Panc1 (cell line): ENCODE measurements around the gene PDE11A. TPM values are rescaled to one million over a fixed set of nuclear protein-coding genes. Genes with fewer than 3 reads are reported as not detected.

Experiments
- ATAC-seq: fragments of 200-7000 bp; cut with Tn5 transposase; 2 replicates; pipeline ENCODE4 v1.9.1; 2020; ENCODE audit warnings: mild to moderate bottlenecking, moderate library complexity
- BruUV-seq: library from RNA; stranded (reverse); fragments of 400-500 nt; replicated peaks from 2 replicates; lab custom pipeline; 2021; lab: Mats Ljungman, UMichigan
- CTCF ChIA-PET: fragments of 300-600 bp; sonication (Branson Sonifier 250); formaldehyde crosslinking; loops from one replicate; lab custom pipeline; 2022; ENCODE audit warnings: antibody characterized with exemption; lab: Charles Lee
- POLR2A ChIA-PET: fragments of 300-600 bp; sonication (Branson Sonifier 250); formaldehyde crosslinking; loops from one replicate; lab custom pipeline; 2022; ENCODE audit warnings: antibody characterized with exemption; lab: Charles Lee
- DNase-seq: peaks from one replicate; pipeline ENCODE4 v3.0.0-alpha.2; 2010; ENCODE audit warnings: low read depth, low spot score
- H3K27ac ChIP-seq: 2 replicates; pipeline ENCODE4 v1.5.1; 2011; ENCODE audit warnings: mild to moderate bottlenecking, low read length, inconsistent platforms
- H3K27me3 ChIP-seq: fragments of 200-500 bp; sonication (Bioruptor generic); 2 replicates; pipeline ENCODE4 v1.6.0; 2014; ENCODE audit warnings: low read length, inconsistent platforms; ENCODE audit not compliant: control insufficient read depth, insufficient read depth
- H3K36me3 ChIP-seq: fragments of 200-500 bp; sonication (Bioruptor generic); 2 replicates; pipeline ENCODE4 v1.5.1; 2014; ENCODE audit warnings: inconsistent platforms, mild to moderate bottlenecking, low read length, moderate library complexity; ENCODE audit not compliant: control insufficient read depth, insufficient read depth
- H3K4me1 ChIP-seq: 2 replicates; pipeline ENCODE4 v1.5.1; 2011; ENCODE audit warnings: inconsistent platforms, mild to moderate bottlenecking, low read length, moderate library complexity; ENCODE audit not compliant: control insufficient read depth, insufficient read depth
- H3K4me3 ChIP-seq, 2 experiments: 2 replicates each; pipeline ENCODE4 v1.5.1; 2011 to 2012; ENCODE audit warnings: low read depth in 2 of 2, low read length in 2 of 2, mild to moderate bottlenecking in 2 of 2, inconsistent platforms in 1 of 2, moderate library complexity in 1 of 2
- H3K9me3 ChIP-seq: fragments of 200-500 bp; sonication (Bioruptor generic); 2 replicates; pipeline ENCODE4 v1.5.1; 2014; ENCODE audit warnings: low read depth, mild to moderate bottlenecking, inconsistent platforms, low read length, moderate library complexity; ENCODE audit not compliant: control insufficient read depth, insufficient read depth
- CTCF ChIP-seq: fragments of 450-650 bp; IDR thresholded peaks from 2 replicates; pipeline ENCODE4 v1.5.1; 2017; ENCODE audit warnings: mild to moderate bottlenecking
- POLR2AphosphoS5 ChIP-seq: IDR thresholded peaks from 2 replicates; pipeline ENCODE4 v1.6.1; 2012; ENCODE audit warnings: mild to moderate bottlenecking, low read depth, low read length, moderate library complexity
- SIN3A ChIP-seq: IDR thresholded peaks from 2 replicates; pipeline ENCODE4 v1.6.1; 2012; ENCODE audit warnings: low read depth, mild to moderate bottlenecking, low read length, moderate library complexity, borderline replicate concordance; ENCODE audit not compliant: insufficient read depth
- TCF7L2 ChIP-seq: IDR thresholded peaks from 2 replicates; pipeline ENCODE4 v1.6.1; 2011; ENCODE audit warnings: mild to moderate bottlenecking, low read depth, low read length, inconsistent platforms
- in situ Hi-C: cut with HindIII; loops from 2 replicates; pipeline ENCODE4 v1.10.0; 2016; ENCODE audit warnings: low sequenced_read_pairs, low pct_unique_long_range_greater_than_20kb
- intact Hi-C: fragments of 100-400 bp; cut with micrococcal nuclease; formaldehyde crosslinking; loops from one replicate; pipeline ENCODE4 v1.10.0; 2022; ENCODE audit not compliant: unreplicated experiment
- total RNA-seq: library from RNA; stranded (reverse); gene quantifications from one replicate; pipeline ENCODE4 v1.2.1, GENCODE V29; 2021; ENCODE audit not compliant: unreplicated experiment
- TF ChIP-seq, protein P1 (sequence below), 2 experiments: IDR thresholded peaks; 2 replicates each; pipeline ENCODE4 v1.6.1; 2011 to 2012; ENCODE audit warnings: low read depth in 2 of 2, control low read depth in 1 of 2, low read length in 1 of 2, mild to moderate bottlenecking in 1 of 2, moderate library complexity in 1 of 2; ENCODE audit not compliant: insufficient read depth in 1 of 2

PDE11A gene
- total RNA-seq, 1 experiment from 2014 or later, result not detected

GRCh38 chr2:177917169-177917568, 155.4 kb downstream of the PDE11A start:
- H3K4me1 ChIP-seq, result no peaks in the 10 kb centered on the region
- H3K4me3 ChIP-seq, result no peak overlapping the region
- no TSS peak for BruUV-seq
- H3K27me3 ChIP-seq, result no peaks in the 10 kb centered on the region
- DNase-seq, result no peak
- no peak for TF ChIP-seq POLR2AphosphoS5
- no peak for TF ChIP-seq SIN3A
- TF ChIP-seq, protein P1, sequence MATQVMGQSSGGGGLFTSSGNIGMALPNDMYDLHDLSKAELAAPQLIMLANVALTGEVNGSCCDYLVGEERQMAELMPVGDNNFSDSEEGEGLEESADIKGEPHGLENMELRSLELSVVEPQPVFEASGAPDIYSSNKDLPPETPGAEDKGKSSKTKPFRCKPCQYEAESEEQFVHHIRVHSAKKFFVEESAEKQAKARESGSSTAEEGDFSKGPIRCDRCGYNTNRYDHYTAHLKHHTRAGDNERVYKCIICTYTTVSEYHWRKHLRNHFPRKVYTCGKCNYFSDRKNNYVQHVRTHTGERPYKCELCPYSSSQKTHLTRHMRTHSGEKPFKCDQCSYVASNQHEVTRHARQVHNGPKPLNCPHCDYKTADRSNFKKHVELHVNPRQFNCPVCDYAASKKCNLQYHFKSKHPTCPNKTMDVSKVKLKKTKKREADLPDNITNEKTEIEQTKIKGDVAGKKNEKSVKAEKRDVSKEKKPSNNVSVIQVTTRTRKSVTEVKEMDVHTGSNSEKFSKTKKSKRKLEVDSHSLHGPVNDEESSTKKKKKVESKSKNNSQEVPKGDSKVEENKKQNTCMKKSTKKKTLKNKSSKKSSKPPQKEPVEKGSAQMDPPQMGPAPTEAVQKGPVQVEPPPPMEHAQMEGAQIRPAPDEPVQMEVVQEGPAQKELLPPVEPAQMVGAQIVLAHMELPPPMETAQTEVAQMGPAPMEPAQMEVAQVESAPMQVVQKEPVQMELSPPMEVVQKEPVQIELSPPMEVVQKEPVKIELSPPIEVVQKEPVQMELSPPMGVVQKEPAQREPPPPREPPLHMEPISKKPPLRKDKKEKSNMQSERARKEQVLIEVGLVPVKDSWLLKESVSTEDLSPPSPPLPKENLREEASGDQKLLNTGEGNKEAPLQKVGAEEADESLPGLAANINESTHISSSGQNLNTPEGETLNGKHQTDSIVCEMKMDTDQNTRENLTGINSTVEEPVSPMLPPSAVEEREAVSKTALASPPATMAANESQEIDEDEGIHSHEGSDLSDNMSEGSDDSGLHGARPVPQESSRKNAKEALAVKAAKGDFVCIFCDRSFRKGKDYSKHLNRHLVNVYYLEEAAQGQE (IDR thresholded peaks at IDR 0.05; ENCODE audit: insufficient read depth in 1 of 2, low read depth in 2 of 2, low read length in 1 of 2), result no peak
- no peak for TF ChIP-seq TCF7L2
- TF ChIP-seq CTCF, result no peak
- no peak for ATAC-seq
- in situ Hi-C loops (no loop called here), intact Hi-C loops (no loop called here)
- CTCF ChIA-PET, result no interaction called here
- no peaks in the 10 kb centered on the region for H3K36me3 ChIP-seq
- H3K9me3 ChIP-seq, result no peaks in the 10 kb centered on the region
- POLR2A ChIA-PET, result no interaction called here
- H3K27ac ChIP-seq, result no peak overlapping the region

DNA sequence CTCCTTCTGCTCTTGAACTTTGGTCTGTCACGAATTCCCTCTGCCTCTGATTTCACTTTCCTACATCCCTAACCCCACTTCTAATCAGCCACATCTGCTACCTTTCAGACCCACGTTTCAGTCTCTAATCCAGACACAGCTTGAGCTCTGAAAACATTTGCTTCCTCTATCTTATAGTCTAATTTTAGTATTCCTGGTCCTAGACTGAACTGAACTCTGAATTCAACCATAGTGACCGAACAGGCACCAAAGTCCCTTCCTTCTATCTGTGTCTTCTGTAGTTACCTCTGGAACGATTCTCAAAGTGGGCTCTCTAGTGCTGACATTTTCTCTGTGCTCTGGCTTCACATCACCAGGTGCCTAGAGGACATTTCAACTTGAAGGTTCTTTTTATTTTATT, 156.2 kb downstream of the PDE11A start:
- no peaks in the 10 kb centered on the region for H3K4me1 ChIP-seq
- in situ Hi-C loops, result no loop called here
- no peak for ATAC-seq
- ChIA-PET POLR2A (no interaction called here), CTCF (no interaction called here)
- BruUV-seq, result no TSS peak
- TF ChIP-seq, protein P1 (IDR thresholded peaks at IDR 0.05; ENCODE audit: insufficient read depth in 1 of 2, low read depth in 2 of 2, low read length in 1 of 2), result no peak
- TF ChIP-seq TCF7L2, result no peak
- TF ChIP-seq POLR2AphosphoS5, result no peak
- no peak for TF ChIP-seq SIN3A
- no peak for TF ChIP-seq CTCF
- no peaks in the 10 kb centered on the region for H3K27me3 ChIP-seq
- DNase-seq, result no peak
- no peaks in the 10 kb centered on the region for H3K9me3 ChIP-seq
- intact Hi-C loops, result no loop called here
- H3K27ac ChIP-seq, result no peak overlapping the region
- no peaks in the 10 kb centered on the region for H3K36me3 ChIP-seq
- no peak overlapping the region for H3K4me3 ChIP-seq
